SU-DHL-6 (cell line): ENCODE results near the gene RAD51B.

Experiments used
- H2AFZ ChIP-seq: fragments of 200-600 bp; sonication (generic); 2 replicates; pipeline ENCODE4 v1.6.1; 2014; ENCODE audit warnings: low read depth, mild to moderate bottlenecking, moderate library complexity, mixed read lengths, antibody characterized with exemption, low read length; ENCODE audit not compliant: severe bottlenecking
- H3F3A ChIP-seq: fragments of 200-600 bp; shearing (Covaris generic); 2 replicates; pipeline ENCODE4 v1.6.0; 2016; ENCODE audit warnings: antibody characterized with exemption, mild to moderate bottlenecking; ENCODE audit not compliant: insufficient read depth
- H3K27ac ChIP-seq: fragments of 200-600 bp; sonication (generic); 2 replicates; pipeline ENCODE4 v1.5.1; 2016; ENCODE audit warnings: low read depth, mild to moderate bottlenecking, low read length, moderate library complexity, mixed read lengths
- H3K27me3 ChIP-seq: fragments of 200-600 bp; sonication (generic), shearing (Covaris generic); 2 replicates; pipeline ENCODE4 v1.6.0; 2014; ENCODE audit warnings: mild to moderate bottlenecking, low read length
- H3K36me3 ChIP-seq: fragments of 200-600 bp; sonication (generic); 2 replicates; pipeline ENCODE4 v1.6.1; 2014; ENCODE audit warnings: mild to moderate bottlenecking, low read length, mixed read lengths
- H3K4me2 ChIP-seq: fragments of 300-600, 200-600 bp; shearing (Covaris generic), sonication (generic); 2 replicates; pipeline ENCODE4 v1.6.0; 2014; ENCODE audit warnings: low read length, low read depth, mild to moderate bottlenecking; ENCODE audit not compliant: poor library complexity, severe bottlenecking
- H3K4me3 ChIP-seq: fragments of 200-600 bp; sonication (generic); 2 replicates; pipeline ENCODE4 v1.5.1; 2014; ENCODE audit warnings: antibody characterized with exemption, low read length, mild to moderate bottlenecking, mixed read lengths; ENCODE audit not compliant: insufficient read depth, poor library complexity, severe bottlenecking
- H3K79me2 ChIP-seq: fragments of 200-600 bp; sonication (generic); 2 replicates; pipeline ENCODE4 v1.6.1; 2014; ENCODE audit warnings: mild to moderate bottlenecking, low read length, moderate library complexity; ENCODE audit not compliant: insufficient read depth
- H3K9ac ChIP-seq: fragments of 200-600 bp; sonication (generic); 2 replicates; pipeline ENCODE4 v1.7.0; 2014; ENCODE audit warnings: mild to moderate bottlenecking, low read length
- H3K9me2 ChIP-seq: fragments of 200-600 bp; sonication (generic); replicated peaks from 2 replicates; pipeline ENCODE4 v1.6.1; 2014; ENCODE audit warnings: low read length; ENCODE audit not compliant: insufficient read depth
- H3K9me3 ChIP-seq: fragments of 200-600 bp; sonication (generic); 2 replicates; pipeline ENCODE4 v1.6.1; 2014; ENCODE audit warnings: low read length, mixed read lengths; ENCODE audit not compliant: insufficient read depth
- H4K20me1 ChIP-seq: fragments of 200-600 bp; sonication (generic); 2 replicates; pipeline ENCODE4 v1.6.1; 2014; ENCODE audit warnings: low read depth, mild to moderate bottlenecking, antibody characterized with exemption, low read length, moderate library complexity, mixed read lengths
- CTCF ChIP-seq: fragments of 200-600 bp; sonication (generic); IDR thresholded peaks from one replicate; pipeline ENCODE4 v1.5.1; 2017; ENCODE audit warnings: antibody characterized with exemption, mild to moderate bottlenecking, low read length, moderate library complexity; ENCODE audit not compliant: insufficient read depth, poor library complexity, severe bottlenecking
- EZH2phosphoT487 ChIP-seq: fragments of 200-600 bp; sonication (generic), shearing (Covaris generic); conservative IDR thresholded peaks from 2 replicates; pipeline ENCODE4 v1.6.1; 2018; ENCODE audit warnings: mild to moderate bottlenecking, antibody characterized with exemption, low read length, moderate library complexity, mixed read lengths

Gene RAD51B

GRCh38 chr14:67883717-67884116 lies 64.1 kb downstream of the RAD51B start:
- Histone ChIP-seq H4K20me1 (no peaks in the 10 kb centered on the region), H3K9me3 (no peaks in the 10 kb centered on the region), H2AFZ (no peak overlapping the region), H3F3A (no peaks in the 10 kb centered on the region), H3K27me3 (no peaks in the 10 kb centered on the region), H3K4me3 (no peak overlapping the region), H3K4me2 (no peak overlapping the region), H3K9ac (no peak overlapping the region), H3K79me2 (no peaks in the 10 kb centered on the region), H3K9me2 (no peaks in the 10 kb centered on the region), H3K36me3 (peaks cover 4% of the 10 kb centered on the region; the same call in 1 of the 2 replicates), H3K27ac (no peak overlapping the region)
- no peak for TF ChIP-seq EZH2phosphoT487
- peak; percentile 29 for TF ChIP-seq CTCF

- Histone ChIP-seq H3K79me2 (no peaks in the 10 kb centered on the region), H3K9me3 (no peaks in the 10 kb centered on the region), H3K27me3 (no peaks in the 10 kb centered on the region), H4K20me1 (no peaks in the 10 kb centered on the region), H3K36me3 (peaks cover 4% of the 10 kb centered on the region; the same call in 1 of the 2 replicates), H3K9ac (no peak overlapping the region), H3K9me2 (no peaks in the 10 kb centered on the region), H3F3A (no peaks in the 10 kb centered on the region), H3K4me2 (no peak overlapping the region), H3K27ac (no peak overlapping the region), H2AFZ (no peak overlapping the region), H3K4me3 (no peak overlapping the region)
- TF ChIP-seq EZH2phosphoT487 (no peak), CTCF (no peak)
Measured at GRCh38 chr14:67886191-67886590, 66.6 kb downstream of the RAD51B start.

GRCh38 chr14:67887478-67887877 lies 67.9 kb downstream of the RAD51B start:
- Histone ChIP-seq H3K4me2 (no peak overlapping the region), H3K9me2 (no peaks in the 10 kb centered on the region), H3K9ac (no peak overlapping the region), H3K4me3 (no peak overlapping the region), H2AFZ (no peak overlapping the region), H3K27me3 (no peaks in the 10 kb centered on the region), H3K27ac (no peak overlapping the region), H3K36me3 (peaks cover 4% of the 10 kb centered on the region; the same call in 1 of the 2 replicates), H4K20me1 (no peaks in the 10 kb centered on the region), H3K79me2 (no peaks in the 10 kb centered on the region), H3K9me3 (no peaks in the 10 kb centered on the region), H3F3A (no peaks in the 10 kb centered on the region)
- no peak for TF ChIP-seq EZH2phosphoT487
- no peak for TF ChIP-seq CTCF

GRCh38 chr14:67889455-67889854 lies 69.9 kb downstream of the RAD51B start:
- H3K79me2 ChIP-seq, result no peaks in the 10 kb centered on the region
- TF ChIP-seq CTCF (no peak), EZH2phosphoT487 (no peak)
- no peaks in the 10 kb centered on the region for H3K9me3 ChIP-seq
- no peaks in the 10 kb centered on the region for H3K27me3 ChIP-seq
- no peaks in the 10 kb centered on the region for H3K9me2 ChIP-seq
- H3K36me3 ChIP-seq, result peaks cover 4% of the 10 kb centered on the region; the same call in 1 of the 2 replicates
- H3K4me3 ChIP-seq, result no peak overlapping the region
- H3F3A ChIP-seq, result no peaks in the 10 kb centered on the region
- H4K20me1 ChIP-seq, result no peaks in the 10 kb centered on the region
- no peak overlapping the region for H3K9ac ChIP-seq
- no peak overlapping the region for H3K4me2 ChIP-seq
- no peak overlapping the region for H3K27ac ChIP-seq
- H2AFZ ChIP-seq, result no peak overlapping the region
